Panc1 (cell line): ENCODE results near the gene RBM47. TPM values are rescaled to one million over a fixed set of nuclear protein-coding genes. Genes with fewer than 3 reads are reported as not detected.

Experiments used
- ATAC-seq: fragments of 200-7000 bp; cut with Tn5 transposase; 2 replicates; pipeline ENCODE4 v1.9.1; 2020; ENCODE audit warnings: mild to moderate bottlenecking, moderate library complexity
- BruUV-seq: library from RNA; stranded (reverse); fragments of 400-500 nt; replicated peaks from 2 replicates; lab custom pipeline; 2021; lab: Mats Ljungman, UMichigan
- CTCF ChIA-PET: fragments of 300-600 bp; sonication (Branson Sonifier 250); formaldehyde crosslinking; loops from one replicate; lab custom pipeline; 2022; ENCODE audit warnings: antibody characterized with exemption; lab: Charles Lee
- POLR2A ChIA-PET: fragments of 300-600 bp; sonication (Branson Sonifier 250); formaldehyde crosslinking; loops from one replicate; lab custom pipeline; 2022; ENCODE audit warnings: antibody characterized with exemption; lab: Charles Lee
- DNase-seq: peaks from one replicate; pipeline ENCODE4 v3.0.0-alpha.2; 2010; ENCODE audit warnings: low read depth, low spot score
- H3K27ac ChIP-seq: 2 replicates; pipeline ENCODE4 v1.5.1; 2011; ENCODE audit warnings: mild to moderate bottlenecking, low read length, inconsistent platforms
- H3K27me3 ChIP-seq: fragments of 200-500 bp; sonication (Bioruptor generic); 2 replicates; pipeline ENCODE4 v1.6.0; 2014; ENCODE audit warnings: low read length, inconsistent platforms; ENCODE audit not compliant: control insufficient read depth, insufficient read depth
- H3K36me3 ChIP-seq: fragments of 200-500 bp; sonication (Bioruptor generic); 2 replicates; pipeline ENCODE4 v1.5.1; 2014; ENCODE audit warnings: inconsistent platforms, mild to moderate bottlenecking, low read length, moderate library complexity; ENCODE audit not compliant: control insufficient read depth, insufficient read depth
- H3K4me1 ChIP-seq: 2 replicates; pipeline ENCODE4 v1.5.1; 2011; ENCODE audit warnings: inconsistent platforms, mild to moderate bottlenecking, low read length, moderate library complexity; ENCODE audit not compliant: control insufficient read depth, insufficient read depth
- H3K4me3 ChIP-seq, 2 experiments: 2 replicates each; pipeline ENCODE4 v1.5.1; 2011 to 2012; ENCODE audit warnings: low read depth in 2 of 2, low read length in 2 of 2, mild to moderate bottlenecking in 2 of 2, inconsistent platforms in 1 of 2, moderate library complexity in 1 of 2
- H3K9me3 ChIP-seq: fragments of 200-500 bp; sonication (Bioruptor generic); 2 replicates; pipeline ENCODE4 v1.5.1; 2014; ENCODE audit warnings: low read depth, mild to moderate bottlenecking, inconsistent platforms, low read length, moderate library complexity; ENCODE audit not compliant: control insufficient read depth, insufficient read depth
- CTCF ChIP-seq: fragments of 450-650 bp; IDR thresholded peaks from 2 replicates; pipeline ENCODE4 v1.5.1; 2017; ENCODE audit warnings: mild to moderate bottlenecking
- POLR2AphosphoS5 ChIP-seq: IDR thresholded peaks from 2 replicates; pipeline ENCODE4 v1.6.1; 2012; ENCODE audit warnings: mild to moderate bottlenecking, low read depth, low read length, moderate library complexity
- REST ChIP-seq, 2 experiments: IDR thresholded peaks; 2 replicates each; pipeline ENCODE4 v1.6.1; 2011 to 2012; ENCODE audit warnings: low read depth in 2 of 2, control low read depth in 1 of 2, low read length in 1 of 2, mild to moderate bottlenecking in 1 of 2, moderate library complexity in 1 of 2; ENCODE audit not compliant: insufficient read depth in 1 of 2
- SIN3A ChIP-seq: IDR thresholded peaks from 2 replicates; pipeline ENCODE4 v1.6.1; 2012; ENCODE audit warnings: low read depth, mild to moderate bottlenecking, low read length, moderate library complexity, borderline replicate concordance; ENCODE audit not compliant: insufficient read depth
- TCF7L2 ChIP-seq: IDR thresholded peaks from 2 replicates; pipeline ENCODE4 v1.6.1; 2011; ENCODE audit warnings: mild to moderate bottlenecking, low read depth, low read length, inconsistent platforms
- in situ Hi-C: cut with HindIII; loops from 2 replicates; pipeline ENCODE4 v1.10.0; 2016; ENCODE audit warnings: low sequenced_read_pairs, low pct_unique_long_range_greater_than_20kb
- intact Hi-C: fragments of 100-400 bp; cut with micrococcal nuclease; formaldehyde crosslinking; loops from one replicate; pipeline ENCODE4 v1.10.0; 2022; ENCODE audit not compliant: unreplicated experiment
- total RNA-seq: library from RNA; stranded (reverse); gene quantifications from one replicate; pipeline ENCODE4 v1.2.1, GENCODE V29; 2021; ENCODE audit not compliant: unreplicated experiment

RBM47 gene
- total RNA-seq, 1 experiment from 2014 or later = 2.0 TPM

GRCh38 chr4:40540800-40541199 is 88.9 kb downstream of the RBM47 start:
- CTCF ChIA-PET = no interaction called here
- Histone ChIP-seq H3K9me3 (no peaks in the 10 kb centered on the region), H3K27me3 (no peaks in the 10 kb centered on the region), H3K4me1 (no peaks in the 10 kb centered on the region), H3K27ac (no peak overlapping the region), H3K36me3 (no peaks in the 10 kb centered on the region), H3K4me3 (no peak overlapping the region)
- POLR2A ChIA-PET = no interaction called here
- ATAC-seq (no peak), DNase-seq (no peak)
- in situ Hi-C loops (no loop called here), intact Hi-C loops (no loop called here)
- BruUV-seq = no TSS peak
- TF ChIP-seq TCF7L2 (no peak), POLR2AphosphoS5 (no peak), REST (IDR thresholded peaks at IDR 0.05; ENCODE audit: insufficient read depth in 1 of 2, low read depth in 2 of 2, low read length in 1 of 2) (no peak), SIN3A (no peak), CTCF (no peak)

GRCh38 chr4:40536032-40536431 is 93.6 kb downstream of the RBM47 start:
- in situ Hi-C loops (no loop called here), intact Hi-C loops (no loop called here)
- ATAC-seq (no peak), DNase-seq (no peak)
- Histone ChIP-seq H3K27me3 (no peaks in the 10 kb centered on the region), H3K4me3 (no peak overlapping the region), H3K27ac (no peak overlapping the region), H3K4me1 (no peaks in the 10 kb centered on the region), H3K9me3 (no peaks in the 10 kb centered on the region), H3K36me3 (no peaks in the 10 kb centered on the region)
- ChIA-PET CTCF (no interaction called here), POLR2A (no interaction called here)
- BruUV-seq = no TSS peak
- TF ChIP-seq TCF7L2 (no peak), SIN3A (no peak)

GRCh38 chr4:40531636-40532023 is 98.0 kb downstream of the RBM47 start:
- H3K4me3 ChIP-seq = no peak overlapping the region
- no peaks in the 10 kb centered on the region for H3K27me3 ChIP-seq
- H3K9me3 ChIP-seq = no peaks in the 10 kb centered on the region
- ChIA-PET CTCF (no interaction called here), POLR2A (no interaction called here)
- in situ Hi-C loops (no loop called here), intact Hi-C loops (no loop called here)
- DNase-seq (no peak), ATAC-seq (no peak)
- H3K4me1 ChIP-seq = no peaks in the 10 kb centered on the region
- no TSS peak for BruUV-seq
- H3K36me3 ChIP-seq = no peaks in the 10 kb centered on the region
- no peak for TF ChIP-seq CTCF
- TF ChIP-seq TCF7L2 = no peak
- TF ChIP-seq POLR2AphosphoS5 = no peak
- TF ChIP-seq SIN3A = no peak
- no peak for TF ChIP-seq REST (IDR thresholded peaks at IDR 0.05; ENCODE audit: insufficient read depth in 1 of 2, low read depth in 2 of 2, low read length in 1 of 2)
- H3K27ac ChIP-seq = no peak overlapping the region
